Psoas muscle (tissue), 8 donors: ENCODE data around the gene TFR2. TPM values are rescaled to one million over a fixed set of nuclear protein-coding genes. Genes with fewer than 3 reads are reported as not detected.

Source experiments
- ATAC-seq, 4 donors: fragments of 200-7000 bp; cut with Tn5 transposase; one replicate each; pipeline ENCODE4 v1.9.1; 2020; ENCODE audit warnings: moderate library complexity in 3 of 4, mild to moderate bottlenecking in 2 of 4
- DNase-seq, 2 donors: peaks; one replicate each; pipeline ENCODE4 v3.0.0-alpha.2; 2020
- H3K27ac ChIP-seq: fragments of 200-600 bp; one replicate; pipeline ENCODE4 v1.8.0; 2022
- H3K27me3 ChIP-seq, 3 donors: fragments of 200-600 bp in 1 of 3; one replicate each; pipeline versions ENCODE4 v1.6.1 to v1.8.0; 2013 to 2022; ENCODE audit warnings: low read length in 2 of 3, mild to moderate bottlenecking in 2 of 3, moderate library complexity in 1 of 3; ENCODE audit not compliant: insufficient read depth in 3 of 3
- H3K36me3 ChIP-seq, 2 donors: fragments of 200-600 bp in 1 of 2; one replicate each; pipeline versions ENCODE4 v1.6.1 to v1.8.0; 2013 to 2022; ENCODE audit warnings: low read depth in 1 of 2, mild to moderate bottlenecking in 1 of 2, moderate library complexity in 1 of 2; ENCODE audit not compliant: insufficient read depth in 1 of 2
- H3K4me1 ChIP-seq: fragments of 200-600 bp; one replicate; pipeline ENCODE4 v1.8.0; 2022
- H3K4me3 ChIP-seq: fragments of 200-600 bp; one replicate; pipeline ENCODE4 v1.8.0; 2022; ENCODE audit warnings: mild to moderate bottlenecking
- H3K9me3 ChIP-seq: fragments of 200-600 bp; one replicate; pipeline ENCODE4 v1.8.0; 2022
- CTCF ChIP-seq: fragments of 200-600 bp; IDR thresholded peaks from one replicate; pipeline ENCODE4 v1.8.0; 2022; ENCODE audit warnings: antibody characterized with exemption
- WGBS, 3 donors: extraction: QIAGEN DNeasy Blood & Tissue Kit; methylation state at CpG; one replicate each; pipeline versions ENCODE4 v1.1.6 to v1.1.7; 2013; 5-methylcytosine and 5-hydroxymethylcytosine counted together
- intact Hi-C, 2 donors: fragments of 100-400 bp; cut with DNase I; formaldehyde crosslinking; loops; one replicate each; pipeline versions ENCODE4 v1.11.0 to v1.14.2; 2022
- polyA plus RNA-seq, 3 donors: library from polyadenylated mRNA; stranded (reverse); fragments of 200-250 nt; gene quantifications; one replicate each; pipeline ENCODE4 v1.2.3, GENCODE V29; 2013
- total RNA-seq, 4 donors: library from RNA; stranded (reverse); fragmentation: NEBNext Ultra II Directional in 2 of 4; extraction: Animal tissue kit (Norgen Biotek cat#: 25700) in 2 of 4; gene quantifications; one replicate each; pipeline versions ENCODE4 v1.2.1 to v1.2.4, GENCODE V29; 2021 to 2023
- donor health status: healthy with polysubstance abuse.
- donor health status: DM: no; HTN: no; CAD: no; lungs with moderate emphysema.
- donor health status: Bipolar disorder and iron deficiency.
- donor health status: healthy.
- donor health status: DM: yes; HTN: yes; CAD: no.
- donor health status: DM: no; HTN: no; CAD: no.
- donor health status: DM: no; HTN: no; CAD: no.
- donor health status: DM: yes; HTN: yes; CAD: no.

TFR2 gene
- total and polyA plus RNA-seq, 7 donors, result 0.04 to 0.36 TPM; not detected in 5

GRCh38 chr7:100577507-100577906 is 63.8 kb downstream of the TFR2 start:
- Histone ChIP-seq H3K27ac (no peak overlapping the region), H3K36me3 (peaks cover 15 to 96% of the 10 kb centered on the region in 2 donors), H3K4me3 (no peak overlapping the region), H3K4me1 (no peaks in the 10 kb centered on the region), H3K9me3 (no peaks in the 10 kb centered on the region), H3K27me3 (peaks cover 0 to 40% (median 9%) of the 10 kb centered on the region in 3 donors)
- DNase-seq, result no peak
- TF ChIP-seq CTCF, result no peak
- ATAC-seq, result no peak
- intact Hi-C loops, result loop anchor here in 1 of 2 donors (5.0 kb wide), 1 partner anchor 110 kb away; no protein-coding TSS in a partner anchor
- 90 to 93% (median 91%) methylated on average over 9 to 14 of the region's 14 CpGs for WGBS, 3 donors

GRCh38 chr7:100577103-100577502 is 64.2 kb downstream of the TFR2 start:
- DNase-seq (no peak), ATAC-seq (no peak)
- Histone ChIP-seq H3K4me1 (no peaks in the 10 kb centered on the region), H3K9me3 (no peaks in the 10 kb centered on the region), H3K36me3 (peaks cover 15 to 95% of the 10 kb centered on the region in 2 donors), H3K27ac (no peak overlapping the region), H3K4me3 (no peak overlapping the region), H3K27me3 (peaks cover 0 to 41% (median 9%) of the 10 kb centered on the region in 3 donors)
- WGBS, 3 donors, result 92 to 96% (median 96%) methylated on average over 14 to 24 of the region's 24 CpGs
- no peak for TF ChIP-seq CTCF
- intact Hi-C loops, result loop anchor here in 1 of 2 donors (5.0 kb wide), 1 partner anchor 110 kb away; no protein-coding TSS in a partner anchor

- peaks cover 15 to 89% of the 10 kb centered on the region in 2 donors for H3K36me3 ChIP-seq
- H3K4me3 ChIP-seq, result no peak overlapping the region
- H3K9me3 ChIP-seq, result no peaks in the 10 kb centered on the region
- no peak for TF ChIP-seq CTCF
- no peak for ATAC-seq
- H3K27me3 ChIP-seq, result peaks cover 0 to 46% (median 9%) of the 10 kb centered on the region in 3 donors
- no peak overlapping the region for H3K27ac ChIP-seq
- no peaks in the 10 kb centered on the region for H3K4me1 ChIP-seq
- DNase-seq, result no peak
- WGBS, 3 donors, result 93 to 96% (median 95%) methylated on average over 12 to 13 of the region's 13 CpGs
- intact Hi-C loops, result loop anchor here in 1 of 2 donors (5.0 kb wide), 1 partner anchor 111 kb away; no protein-coding TSS in a partner anchor
Observed at GRCh38 chr7:100576384-100576993, 64.9 kb downstream of the TFR2 start.

GRCh38 chr7:100575746-100576383 is 65.5 kb downstream of the TFR2 start:
- Histone ChIP-seq H3K4me3 (no peak overlapping the region), H3K4me1 (no peaks in the 10 kb centered on the region), H3K27me3 (peaks cover 0 to 52% (median 9%) of the 10 kb centered on the region in 3 donors), H3K27ac (no peak overlapping the region), H3K9me3 (no peaks in the 10 kb centered on the region), H3K36me3 (peaks cover 15 to 83% of the 10 kb centered on the region in 2 donors)
- DNase-seq (no peak), ATAC-seq (no peak)
- WGBS, 3 donors, result 68 to 78% (median 75%) methylated on average over 17 of the region's 17 CpGs
- intact Hi-C loops, result loop anchor here in 1 of 2 donors (5.0 kb wide), 1 partner anchor 111 kb away; no protein-coding TSS in a partner anchor
- no peak for TF ChIP-seq CTCF
